HG02938 (cell line): ENCODE measurements around the gene ASTN2.
A peak's percentile ranks its signal among the peaks of the same experiment; 100 is the strongest.
"Not testable (repeated sequence)": the region's sequence is repeated elsewhere in the genome, so short reads cannot be mapped to it uniquely, and the experiment has no call there.

Experiments used
- ATAC-seq: cut with Tn5 transposase; IDR thresholded peaks from one replicate; pipeline ENCODE4 v1.9.1; 2021; ENCODE audit warnings: mild to moderate bottlenecking, moderate library complexity; ENCODE audit not compliant: unreplicated experiment

ASTN2 gene

GRCh38 chr9:116891424-116891823 is 523.4 kb downstream of the ASTN2 start:
- ATAC-seq = no peak

GRCh38 chr9:116888476-116888875 is 526.4 kb downstream of the ASTN2 start:
- not testable (repeated sequence) for ATAC-seq

- ATAC-seq = no peak
Measured at GRCh38 chr9:116888066-116888465, 526.8 kb downstream of the ASTN2 start.

- no peak for ATAC-seq
Measured at GRCh38 chr9:116883676-116884075, 531.2 kb downstream of the ASTN2 start.

GRCh38 chr9:116877072-116877471 is 537.8 kb downstream of the ASTN2 start:
- ATAC-seq = no peak

GRCh38 chr9:116875576-116875975 is 539.3 kb downstream of the ASTN2 start:
- no peak for ATAC-seq

- ATAC-seq = no peak
Measured at GRCh38 chr9:116873937-116874914, 540.6 kb downstream of the ASTN2 start.

- no peak for ATAC-seq
Measured at GRCh38 chr9:116873491-116873890, 541.4 kb downstream of the ASTN2 start.

GRCh38 chr9:116870566-116870965 is 544.3 kb downstream of the ASTN2 start:
- no peak for ATAC-seq

- peak; percentile 64 for ATAC-seq
Measured at GRCh38 chr9:116868201-116868600, 546.7 kb downstream of the ASTN2 start.

GRCh38 chr9:116861321-116861720 is 553.5 kb downstream of the ASTN2 start:
- ATAC-seq = no peak

- ATAC-seq = no peak
Measured at GRCh38 chr9:116860509-116861120, 554.2 kb downstream of the ASTN2 start.

- ATAC-seq = no peak
Measured at GRCh38 chr9:116859763-116860162, 555.1 kb downstream of the ASTN2 start.

GRCh38 chr9:116857321-116857720 is 557.5 kb downstream of the ASTN2 start:
- no peak for ATAC-seq

- no peak for ATAC-seq
Measured at GRCh38 chr9:116855881-116856662, 558.8 kb downstream of the ASTN2 start.

GRCh38 chr9:116849721-116850120 is 565.1 kb downstream of the ASTN2 start:
- ATAC-seq = no peak

GRCh38 chr9:116844621-116845020 is 570.2 kb downstream of the ASTN2 start:
- ATAC-seq = no peak

- no peak for ATAC-seq
Measured at GRCh38 chr9:116843863-116844620, 570.8 kb downstream of the ASTN2 start.

GRCh38 chr9:116842658-116843057 is 572.2 kb downstream of the ASTN2 start:
- ATAC-seq = no peak

GRCh38 chr9:116838468-116838867 is 576.4 kb downstream of the ASTN2 start:
- not testable (repeated sequence) for ATAC-seq
